ENCODE measurements around the gene TANGO2. TPM values are rescaled to one million over a fixed set of nuclear protein-coding genes. Genes with fewer than 3 reads are reported as not detected.

Gene TANGO2
- total and polyA plus RNA-seq, 9 of the 15 experiments (the other 6 are each of a cell fraction or from before 2014, with no cell fraction given): 15.5 to 94.9 (median 70.1) TPM

GRCh38 chr22:20012741-20013331 lies 8.1 kb upstream of the TANGO2 start:
- DNase-seq (ENCODE audit: extremely low read depth in 1 of 4, low spot score in 3 of 4): no peak
- Histone ChIP-seq H3K4me1 (replicated peaks in 1 of 2; ENCODE audit: control insufficient read depth in 2 of 2, insufficient read depth in 2 of 2, low read length in 2 of 2) (peaks cover 69 to 96% of the 10 kb centered on the region in 2 experiments), H2AFZ (ENCODE audit: low read depth, low read length) (no peak overlapping the region), H3K9ac (ENCODE audit: insufficient read depth in 1 of 2, low read depth in 2 of 2, low read length in 2 of 2) (peak overlapping the region in 1 of 2 experiments; percentile 77; a peak in 2 of 4 replicates), H3K9me1 (ENCODE audit: control insufficient read depth, insufficient read depth, low read length) (peaks cover 29% of the 10 kb centered on the region), H3K9me3 (replicated peaks; ENCODE audit: control insufficient read depth, insufficient read depth, low read depth, low read length) (no peaks in the 10 kb centered on the region), H3K4me2 (ENCODE audit: insufficient read depth, low read length) (no peak overlapping the region), H3K36me3 (ENCODE audit: control insufficient read depth, insufficient read depth, low read length) (peaks cover 13% of the 10 kb centered on the region; the same call in 2 of the 3 replicates), H3K27me3 (ENCODE audit: control insufficient read depth in 2 of 2, insufficient read depth in 2 of 2, low read length in 2 of 2) (peaks cover 0 to 2% of the 10 kb centered on the region in 2 experiments; a peak in 1 of 5 replicates), H3K79me2 (ENCODE audit: control insufficient read depth, insufficient read depth, low read length) (peaks cover 52% of the 10 kb centered on the region), H3K4me3 (no peak overlapping the region), H3K27ac (ENCODE audit: extremely low read depth, low read depth, low read length) (no peak overlapping the region), H4K20me1 (replicated peaks; ENCODE audit: control insufficient read depth, insufficient read depth, low read length) (peaks cover 15% of the 10 kb centered on the region; the same call in 1 of the 2 replicates)
- no TSS peak for BruUV-seq (replicated peaks)
- FAIRE-seq: no peak
- POLR2A ChIA-PET: interaction anchor here (0.6 to 10.0 kb wide), 22 partner anchors 9 to 829 kb away, joined by 3 to 120 read pairs (median 4); partner anchors contain the start of genes RANBP1, TANGO2, TRMT2A and ZDHHC8
- CTCF ChIA-PET (ENCODE audit: low intra/inter-chr PET ratio): interaction anchor here (0.6 to 5.7 kb wide), 5 partner anchors 42 to 290 kb away, joined by 3 to 109 read pairs (median 4); no protein-coding TSS in a partner anchor
- ATAC-seq: no peak
- WGBS (ENCODE audit: insufficient coverage, low coverage, missing lambda C conversion rate): 89% methylated on average over 10 of the region's 10 CpGs
- in situ Hi-C loops (cut with MboI) (loop anchor here (5.0 kb wide), 1 partner anchor 41 kb away; no protein-coding TSS in a partner anchor), intact Hi-C loops (cut with micrococcal nuclease) (loop anchor here (1.0 kb wide), 1 partner anchor 43 kb away; no protein-coding TSS in a partner anchor)
- TF ChIP-seq ATF7 (IDR thresholded peaks at IDR 0.05) (no peak), KDM2B (CRISPR knock-in tag; IDR thresholded peaks at IDR 0.05) (no peak), ZMIZ1 (IDR thresholded peaks at IDR 0.05; ENCODE audit: low read depth in 2 of 2, low read length in 2 of 2) (no peak), CBX1 (IDR thresholded peaks at IDR 0.05; ENCODE audit: low read depth) (no peak), ZNF175 (CRISPR knock-in tag; IDR thresholded peaks at IDR 0.05; ENCODE audit: low read depth) (no peak), CREBBP (IDR thresholded peaks at IDR 0.05; ENCODE audit: low read depth, low read length) (no peak), PHF20 (IDR thresholded peaks at IDR 0.05; ENCODE audit: partially characterized antibody) (no peak), SETDB1 (IDR thresholded peaks at IDR 0.05; ENCODE audit: low read length) (peak; percentile 85), ZBTB1 (CRISPR knock-in tag; IDR thresholded peaks at IDR 0.05; ENCODE audit: borderline replicate concordance, low read depth) (no peak), LARP7 (IDR thresholded peaks at IDR 0.05) (no peak), FOXP4 (CRISPR knock-in tag; IDR thresholded peaks at IDR 0.05; ENCODE audit: borderline replicate concordance) (no peak), CTBP1 (IDR thresholded peaks at IDR 0.05; ENCODE audit: borderline replicate concordance) (no peak), HOMEZ (CRISPR knock-in tag; IDR thresholded peaks at IDR 0.05) (0 out of 2 replicates have a peak, but pooled peaks have one; percentile 32), TBL1XR1 (IDR thresholded peaks at IDR 0.05; ENCODE audit: low read length in 2 of 2) (0 out of 4 replicates have a peak, but pooled peaks of 1 of the 2 experiments have one; percentile 57), MXI1 (IDR thresholded peaks at IDR 0.05; ENCODE audit: low read depth, low read length) (no peak)

Measured in K562 (cell line).